CD4-positive, alpha-beta T cell treated with Interleukin-4 for 4 hours (primary cell): ENCODE data around the gene DNAJC30.
A peak's percentile ranks its signal among the peaks of the same experiment; 100 is the strongest.
"Not testable (repeated sequence)": the region's sequence is repeated elsewhere in the genome, so short reads cannot be mapped to it uniquely, and the experiment has no call there.

Experiments used
- DNase-seq: peaks from one replicate; pipeline ENCODE4 v3.0.0-alpha.2; 2020

DNAJC30 gene

DNA sequence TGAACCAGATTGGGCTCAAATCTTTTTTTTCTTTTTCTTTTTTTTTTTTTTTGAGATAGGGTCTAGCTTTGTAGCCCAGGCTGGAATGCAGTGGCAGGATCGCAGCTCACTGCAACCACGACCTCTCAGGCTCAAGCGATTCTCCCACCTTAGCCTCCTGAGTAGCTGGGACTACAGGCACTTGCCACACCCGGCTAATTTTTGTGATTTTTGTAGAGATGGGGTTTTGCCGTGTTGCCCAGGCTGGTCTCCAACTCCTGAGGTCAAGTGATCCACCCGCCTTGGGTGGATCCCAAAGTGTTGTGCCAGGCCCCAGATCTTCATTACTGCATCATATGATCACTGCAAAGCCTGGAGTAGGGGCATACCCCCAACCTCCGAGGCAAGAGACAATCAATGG, 2.8 kb downstream of the DNAJC30 start:
- DNase-seq: no peak

DNA sequence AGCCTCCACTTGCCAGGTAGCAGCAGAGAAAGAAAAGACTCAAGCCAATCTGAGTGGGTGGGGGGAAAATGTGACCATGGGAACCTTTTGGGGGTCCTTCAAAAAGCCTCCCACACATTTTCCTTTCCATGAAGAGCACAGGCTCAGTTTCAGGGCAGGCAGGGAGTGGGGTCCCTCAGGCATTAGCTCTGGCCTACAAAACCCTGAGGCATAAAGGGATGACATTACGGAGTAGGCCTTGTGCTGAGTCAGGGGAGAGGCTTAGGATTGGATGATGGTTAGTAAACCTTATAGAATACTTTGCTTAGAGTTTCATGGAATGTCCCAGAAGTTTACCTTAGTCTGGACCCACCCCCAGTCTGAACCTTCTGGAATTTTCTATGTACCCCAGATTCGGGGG, 3.5 kb downstream of the DNAJC30 start:
- no peak for DNase-seq

DNA sequence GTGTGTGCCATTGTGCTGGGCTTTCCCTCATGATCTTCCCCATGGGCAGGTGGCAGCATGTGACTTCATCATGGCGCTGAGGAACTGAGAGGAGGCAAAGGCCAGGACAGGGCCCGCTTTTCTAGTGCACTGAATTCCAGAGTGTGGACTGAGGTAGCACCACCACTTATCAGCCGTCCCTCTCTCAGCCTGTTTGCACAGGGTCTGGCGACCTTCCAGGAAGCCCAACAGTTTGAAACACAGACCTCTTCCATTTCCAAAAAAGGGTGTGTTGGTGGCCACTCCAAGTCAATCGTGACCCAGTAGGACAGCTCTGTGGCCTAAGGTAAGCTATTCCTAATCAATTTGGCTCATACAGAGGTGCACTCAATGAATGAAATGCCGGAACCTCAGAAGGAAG, 4.4 kb downstream of the DNAJC30 start:
- no peak for DNase-seq

DNA sequence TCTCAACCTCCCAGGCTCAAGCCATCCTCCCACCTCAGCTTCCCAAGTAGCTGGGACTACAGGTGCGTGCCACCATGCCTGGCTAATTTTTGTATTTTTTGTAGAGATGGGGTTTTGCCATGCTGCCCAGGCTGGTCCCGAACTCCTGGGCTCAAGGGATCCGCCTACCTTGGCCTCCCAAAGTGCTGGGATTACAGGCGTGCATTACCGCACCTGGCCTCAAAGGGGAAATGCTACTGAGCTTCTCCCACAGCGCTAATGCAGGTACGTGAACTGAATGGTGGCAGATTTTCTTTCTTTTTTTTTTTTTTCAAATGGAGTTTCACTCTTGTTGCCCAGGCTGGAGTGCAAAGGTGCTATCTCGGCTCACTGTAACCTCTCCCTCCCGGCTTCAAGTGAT, 7.2 kb downstream of the DNAJC30 start:
- not testable (repeated sequence) for DNase-seq

DNA sequence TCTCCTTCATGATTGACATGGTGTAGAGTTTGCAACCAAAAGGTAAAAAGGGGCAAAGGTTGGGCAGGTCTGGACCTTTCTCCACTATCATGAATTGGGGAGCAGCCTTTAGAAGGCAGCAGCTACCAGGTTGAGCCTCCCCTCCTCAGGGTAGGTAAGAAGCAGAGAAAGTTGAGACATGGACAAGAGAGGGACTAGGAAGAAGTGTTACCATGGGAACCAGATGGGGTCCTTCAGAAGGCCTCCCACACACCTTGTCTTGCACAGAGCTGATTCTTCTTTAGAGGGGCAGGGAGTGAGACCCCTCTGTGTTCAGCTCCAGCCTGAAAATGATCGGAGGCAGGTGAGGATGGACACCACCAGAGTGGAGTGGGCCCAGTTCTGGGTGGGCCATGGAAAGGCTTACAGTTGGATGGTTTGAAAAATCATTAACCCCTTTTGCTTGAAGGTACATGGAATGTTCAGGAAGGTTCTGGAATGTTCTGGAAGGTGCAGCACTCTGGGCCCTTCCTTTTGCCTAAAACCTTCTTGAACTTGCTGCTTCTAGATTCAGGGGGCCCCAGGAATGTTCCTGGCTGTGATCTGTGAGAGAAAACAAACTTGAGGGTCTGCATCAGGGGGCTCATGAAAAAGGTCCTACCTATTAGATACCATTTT, 8.7 kb downstream of the DNAJC30 start:
- DNase-seq: no peak

DNA sequence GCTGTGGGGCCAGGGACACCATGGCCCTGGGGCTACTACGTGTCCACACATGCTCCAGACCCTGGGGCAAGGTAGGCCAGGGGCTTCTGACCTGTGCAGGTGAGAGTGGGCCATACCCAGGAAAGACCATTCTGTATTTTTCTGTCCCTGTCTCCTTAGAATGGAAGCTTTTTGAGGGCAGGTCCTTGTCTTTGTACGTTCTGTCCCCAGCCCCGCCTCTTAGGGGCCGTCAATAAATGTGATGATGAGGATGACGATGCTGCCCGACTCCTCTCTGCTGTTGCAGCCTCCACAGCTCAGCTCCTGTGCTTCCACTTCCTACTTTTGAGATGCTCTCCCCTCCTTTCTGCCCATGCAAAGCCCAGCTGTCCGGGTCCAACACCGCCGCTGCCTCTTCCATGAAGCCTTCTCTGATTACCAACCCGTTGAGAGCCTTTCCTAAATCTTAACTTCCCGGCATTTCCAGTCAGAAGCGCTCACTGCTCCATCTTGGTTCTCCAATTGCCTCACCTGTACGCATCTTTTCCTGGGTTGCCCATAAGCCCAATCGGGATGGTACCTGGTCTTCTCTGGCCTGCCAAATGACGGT, 11.3 kb downstream of the DNAJC30 start:
- DNase-seq: no peak

DNA sequence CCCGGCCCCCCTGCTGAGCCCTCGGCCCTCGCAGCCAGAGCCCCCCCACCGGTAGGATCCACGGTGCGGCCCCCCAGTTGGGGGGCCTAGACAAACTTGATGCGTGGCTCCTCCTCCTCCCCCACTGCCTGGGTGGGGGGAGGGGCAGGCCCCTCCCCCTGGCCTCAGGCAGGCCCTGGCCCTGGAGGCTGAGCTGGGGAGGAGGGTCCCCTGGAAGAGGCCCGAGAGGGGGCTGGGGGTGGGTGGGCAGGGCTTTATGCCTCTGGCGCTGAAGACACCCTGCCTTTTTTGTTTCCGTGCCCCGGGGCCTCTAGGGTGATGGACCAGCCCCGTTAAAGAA, 12.0 kb downstream of the DNAJC30 start:
- no peak for DNase-seq

DNA sequence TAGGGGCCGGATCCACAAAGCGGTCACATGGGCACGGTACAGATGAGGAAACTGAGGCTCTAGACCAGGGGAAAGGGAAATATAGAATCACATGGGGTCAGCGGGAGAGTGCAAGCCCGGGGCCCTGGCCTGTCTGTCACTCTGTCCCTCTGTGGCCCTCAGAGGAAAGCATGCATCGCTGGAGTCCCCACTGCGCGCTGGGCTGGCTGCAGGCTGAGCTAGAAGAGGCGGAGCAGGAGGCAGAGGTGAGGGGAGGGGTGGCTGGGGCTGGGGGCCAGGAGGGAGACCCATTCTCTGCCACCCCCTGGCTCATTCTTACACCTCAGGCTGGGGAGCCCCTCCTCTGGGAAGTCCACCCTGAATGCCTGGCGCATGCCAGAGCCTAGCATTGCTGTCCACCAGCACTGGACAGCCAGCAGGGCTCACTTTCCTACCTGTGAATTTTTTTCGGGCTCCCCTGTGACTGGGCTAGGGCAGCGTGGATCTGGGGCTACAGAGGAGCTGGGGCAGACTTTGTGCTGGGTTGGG, 13.3 kb downstream of the DNAJC30 start:
- DNase-seq: no peak

DNA sequence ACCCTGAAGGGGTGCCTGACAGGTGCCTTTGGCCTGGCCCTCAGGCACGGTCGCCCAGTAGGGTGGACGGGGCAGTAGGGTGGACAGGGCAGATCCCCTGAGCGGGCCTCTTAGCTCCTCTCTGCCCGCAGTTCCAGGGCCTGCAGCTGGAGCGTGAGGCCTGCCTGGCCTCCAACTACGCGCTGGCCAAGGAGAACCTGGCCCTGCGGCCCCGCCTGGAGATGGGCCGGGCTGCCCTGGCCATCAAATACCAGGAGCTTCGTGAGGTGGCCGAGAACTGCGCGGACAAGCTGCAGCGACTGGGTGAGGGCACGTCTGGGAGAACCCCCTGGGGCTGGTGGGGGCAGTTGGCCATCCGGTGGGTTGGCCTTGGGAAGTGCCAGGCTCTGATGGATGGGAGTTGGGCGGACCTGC, 14.0 kb downstream of the DNAJC30 start:
- no peak for DNase-seq

DNA sequence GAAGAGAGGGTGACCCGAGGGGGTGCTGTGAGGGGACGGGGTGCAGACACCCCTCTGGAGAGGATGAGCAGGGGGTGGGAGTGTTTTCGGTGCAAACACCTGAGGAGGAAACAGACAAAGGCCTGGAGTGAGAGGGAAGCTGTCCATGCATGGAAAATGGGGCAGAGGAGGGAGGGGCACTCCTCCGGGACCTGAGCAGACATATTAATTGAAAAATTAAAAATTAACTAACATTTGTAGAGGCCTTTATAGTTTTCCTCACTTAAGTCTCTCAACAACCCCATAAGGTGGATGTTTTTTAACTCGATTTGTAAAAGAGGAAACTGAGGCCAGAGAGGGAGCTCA, 14.4 kb downstream of the DNAJC30 start:
- no peak for DNase-seq

DNA sequence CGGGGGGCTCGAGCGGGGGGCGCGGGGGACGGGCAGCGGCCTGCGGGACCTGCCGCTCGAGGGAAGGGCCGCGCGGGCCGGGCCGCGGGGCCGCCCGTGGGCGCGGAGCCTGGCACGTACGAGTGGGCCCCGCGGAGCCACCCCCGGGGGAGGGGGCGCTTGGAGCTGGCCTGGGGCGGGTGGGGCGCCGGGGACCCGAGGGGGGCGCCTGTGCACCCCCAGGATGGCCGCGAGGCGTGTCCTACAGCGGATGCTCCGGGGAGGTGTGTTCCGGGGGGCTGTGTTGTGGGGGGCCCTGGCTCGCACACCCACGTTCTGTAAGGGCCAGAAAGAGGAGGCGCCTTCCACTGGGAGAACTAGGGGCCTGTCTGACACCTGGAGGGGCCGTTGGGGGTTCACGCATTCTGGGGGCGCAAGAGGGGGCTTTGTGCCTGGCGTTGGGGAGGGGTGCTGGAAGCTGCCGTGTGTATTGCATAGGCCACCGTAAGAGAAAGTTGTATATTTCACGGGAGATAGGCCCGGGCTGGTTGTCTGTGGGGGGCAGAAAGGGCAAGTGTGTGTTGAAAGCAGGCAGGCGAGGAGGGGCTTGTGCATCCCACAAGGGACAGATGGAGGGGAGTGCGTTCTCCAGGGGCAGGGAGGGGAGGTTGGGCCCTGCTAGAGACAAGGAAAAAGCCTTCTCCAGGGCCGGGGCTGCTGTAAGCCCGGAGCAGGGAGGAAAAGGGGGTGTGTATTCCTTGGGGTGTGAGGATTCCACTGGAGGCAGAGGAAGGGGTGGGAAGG, 15.0 kb downstream of the DNAJC30 start:
- DNase-seq: no peak

DNA sequence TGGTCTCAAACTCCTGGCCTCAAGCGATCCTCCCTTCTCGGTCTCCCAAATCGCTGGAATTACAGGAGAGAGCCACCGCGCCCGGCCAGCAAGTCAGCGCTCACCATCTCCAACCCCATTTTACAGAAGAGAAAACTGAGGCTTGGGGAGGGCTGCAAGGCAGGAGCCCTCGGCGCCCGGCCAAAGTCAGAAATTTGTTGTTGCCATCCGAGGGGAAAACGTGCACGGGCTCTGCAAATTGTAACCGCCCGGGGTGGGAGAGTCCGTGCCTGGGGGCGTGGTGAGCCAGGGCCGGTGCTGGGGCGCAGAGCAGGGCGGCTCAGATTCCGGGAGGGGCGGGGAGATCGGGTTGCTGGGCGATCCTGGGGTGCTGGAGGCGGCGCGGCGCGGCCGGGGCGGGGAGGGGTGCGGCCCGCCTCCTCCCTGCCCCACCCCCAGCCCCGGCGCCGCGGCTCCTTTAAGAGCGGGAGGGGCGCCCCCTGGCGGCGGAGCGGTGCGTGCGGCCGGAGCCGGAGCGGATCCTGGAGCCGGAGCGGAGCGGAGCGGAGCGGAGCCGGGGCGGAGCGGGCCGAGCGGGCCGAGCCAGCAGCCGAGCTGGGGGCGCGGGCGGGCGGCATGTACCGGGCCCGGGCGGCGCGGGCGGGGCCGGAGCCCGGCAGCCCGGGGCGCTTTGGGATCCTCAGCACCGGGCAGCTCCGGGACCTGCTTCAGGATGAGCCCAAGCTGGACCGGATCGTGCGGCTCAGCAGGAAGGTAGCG, 15.7 kb downstream of the DNAJC30 start, which contains the start of gene VPS37D:
VPS37D (plus strand) TSS at position 488 of the 759 bp plus-strand sequence; CDS start at position 616, 128 bp downstream.
- DNase-seq: peak; percentile 89

DNA sequence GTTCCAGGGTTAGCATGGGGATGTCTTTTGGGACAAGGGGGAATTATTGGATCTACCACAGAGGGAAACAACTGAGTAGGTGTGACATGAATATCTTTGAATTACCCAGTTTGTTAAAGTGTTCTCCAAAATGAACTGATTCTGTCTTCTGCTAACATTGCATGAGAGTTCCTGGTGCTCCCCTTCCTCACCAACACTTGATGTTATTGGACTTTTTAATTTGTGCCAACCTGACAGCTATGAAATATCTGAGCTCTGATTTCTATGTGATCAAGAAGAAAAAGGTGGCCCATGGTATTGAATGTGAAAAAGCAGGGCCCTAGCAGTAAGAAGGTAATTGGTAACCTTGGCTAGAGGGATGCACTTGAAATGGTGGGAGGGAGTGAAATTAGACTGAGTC, 20.2 kb downstream of the DNAJC30 start:
- no peak for DNase-seq

DNA sequence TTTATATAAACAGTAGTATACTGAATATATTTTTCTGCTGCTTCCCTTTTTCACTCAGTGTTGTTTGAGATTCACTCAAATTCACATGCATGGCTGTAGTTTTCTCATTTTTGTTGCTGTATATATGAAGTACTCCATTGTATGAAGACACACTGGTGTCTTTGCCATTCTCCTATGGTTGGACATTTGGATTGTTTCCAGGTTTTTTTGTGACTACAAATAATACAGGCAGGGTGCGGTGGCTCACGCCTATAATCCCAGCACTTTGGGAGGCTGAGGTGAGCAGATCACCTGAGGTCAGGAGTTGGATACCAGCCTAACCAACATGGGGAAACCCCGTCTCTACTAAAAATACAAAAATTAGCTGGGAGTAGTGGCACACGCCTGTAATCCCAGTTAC, 22.7 kb downstream of the DNAJC30 start:
- DNase-seq: not testable (repeated sequence)

DNA sequence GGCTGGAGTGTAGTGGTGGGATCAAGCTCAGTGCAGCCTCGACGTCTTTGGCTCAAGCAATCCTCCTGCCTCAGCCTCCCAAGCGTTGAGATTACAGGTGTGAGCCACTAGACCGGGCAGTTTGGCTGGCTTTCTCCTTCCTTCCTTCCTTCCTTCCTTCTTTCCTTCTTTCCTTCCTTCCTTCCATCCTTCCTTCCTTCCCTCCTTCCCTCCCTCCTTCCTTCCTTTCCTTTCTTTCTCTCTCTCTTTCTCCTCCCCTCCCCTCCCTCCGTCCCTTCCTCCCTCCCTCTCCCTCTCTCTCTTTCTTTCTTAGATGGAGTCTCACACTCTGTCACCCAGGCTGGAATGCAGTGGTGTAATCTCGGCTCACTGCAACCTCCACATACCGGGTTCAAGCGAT, 23.3 kb downstream of the DNAJC30 start:
- no peak for DNase-seq

DNA sequence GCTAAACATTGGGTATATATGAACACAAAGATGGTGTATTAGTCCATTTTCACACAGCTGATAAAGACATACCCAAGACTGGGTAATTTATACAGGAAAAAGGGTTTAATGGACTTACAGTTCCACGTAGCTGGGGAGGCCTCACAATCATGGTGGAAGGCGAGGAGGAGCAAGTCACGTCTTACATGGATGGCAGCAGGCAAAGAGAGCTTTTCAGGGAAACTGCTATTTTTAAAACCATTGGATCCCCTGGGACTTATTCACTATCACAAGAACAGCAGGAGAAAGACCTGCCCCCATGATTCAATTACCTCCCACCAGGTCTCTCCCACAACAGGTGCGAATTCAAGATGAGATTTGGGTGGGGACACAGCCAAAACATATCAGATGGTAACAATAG, 27.9 kb downstream of the DNAJC30 start:
- not testable (repeated sequence) for DNase-seq

DNA sequence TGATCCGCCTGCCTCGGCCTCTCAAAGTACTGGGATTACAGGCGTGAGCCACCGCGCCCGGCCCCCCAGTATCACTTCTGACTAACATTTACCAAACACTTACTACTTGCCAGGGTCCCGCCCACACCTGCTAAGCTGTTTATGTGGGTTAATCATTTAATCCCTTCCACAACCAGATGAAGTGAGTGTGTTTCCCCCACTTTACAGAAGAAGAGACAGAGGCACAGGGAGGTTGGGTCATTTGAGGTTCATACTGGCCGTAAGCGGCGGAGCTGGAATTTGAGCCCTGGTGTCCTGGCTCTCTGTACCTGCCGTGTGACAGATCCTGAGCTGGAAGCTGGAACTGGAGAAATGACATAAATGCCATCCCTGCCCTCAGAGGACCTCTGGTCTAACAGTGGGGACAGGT, 30.7 kb downstream of the DNAJC30 start:
- DNase-seq: no peak

DNA sequence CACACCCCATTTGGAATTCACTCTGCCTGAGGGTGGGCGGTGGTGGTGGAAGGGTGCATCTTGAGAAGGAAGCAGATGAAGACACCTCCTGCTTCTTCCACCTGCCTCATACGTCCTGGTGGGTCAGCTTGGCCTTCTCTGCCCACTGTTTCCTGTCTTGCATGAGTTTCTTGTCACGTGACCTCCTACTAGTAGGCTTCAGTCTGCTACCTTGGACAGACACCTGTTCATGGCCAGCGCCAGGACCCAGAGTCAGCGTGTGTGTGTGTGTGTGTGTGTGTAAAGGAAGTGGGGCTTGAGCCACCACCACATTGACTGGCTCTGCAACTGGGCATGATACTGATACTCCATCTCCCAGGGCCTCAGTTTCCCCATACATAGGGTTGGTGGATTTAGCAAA, 32.7 kb downstream of the DNAJC30 start:
- no peak for DNase-seq

DNA sequence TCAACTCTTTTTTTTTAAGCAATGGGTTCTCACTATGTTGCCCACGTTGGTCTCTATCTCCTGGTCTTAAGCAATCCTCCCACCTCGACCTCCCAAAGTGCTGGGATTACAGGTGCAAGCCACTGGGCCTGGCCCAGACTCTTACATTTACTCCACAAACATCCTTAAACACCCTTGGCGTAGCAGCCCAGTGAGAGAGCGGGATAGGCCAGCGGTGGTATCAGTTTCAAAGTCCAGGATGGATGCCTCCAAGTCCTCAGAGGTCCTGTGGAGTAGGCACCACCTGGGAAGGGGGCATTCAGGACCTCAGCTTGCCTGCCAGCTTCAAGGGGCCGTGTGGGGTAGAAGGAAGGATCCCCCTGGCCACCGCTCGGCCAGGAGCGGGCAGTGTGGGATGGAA, 33.7 kb downstream of the DNAJC30 start:
- DNase-seq: no peak

DNA sequence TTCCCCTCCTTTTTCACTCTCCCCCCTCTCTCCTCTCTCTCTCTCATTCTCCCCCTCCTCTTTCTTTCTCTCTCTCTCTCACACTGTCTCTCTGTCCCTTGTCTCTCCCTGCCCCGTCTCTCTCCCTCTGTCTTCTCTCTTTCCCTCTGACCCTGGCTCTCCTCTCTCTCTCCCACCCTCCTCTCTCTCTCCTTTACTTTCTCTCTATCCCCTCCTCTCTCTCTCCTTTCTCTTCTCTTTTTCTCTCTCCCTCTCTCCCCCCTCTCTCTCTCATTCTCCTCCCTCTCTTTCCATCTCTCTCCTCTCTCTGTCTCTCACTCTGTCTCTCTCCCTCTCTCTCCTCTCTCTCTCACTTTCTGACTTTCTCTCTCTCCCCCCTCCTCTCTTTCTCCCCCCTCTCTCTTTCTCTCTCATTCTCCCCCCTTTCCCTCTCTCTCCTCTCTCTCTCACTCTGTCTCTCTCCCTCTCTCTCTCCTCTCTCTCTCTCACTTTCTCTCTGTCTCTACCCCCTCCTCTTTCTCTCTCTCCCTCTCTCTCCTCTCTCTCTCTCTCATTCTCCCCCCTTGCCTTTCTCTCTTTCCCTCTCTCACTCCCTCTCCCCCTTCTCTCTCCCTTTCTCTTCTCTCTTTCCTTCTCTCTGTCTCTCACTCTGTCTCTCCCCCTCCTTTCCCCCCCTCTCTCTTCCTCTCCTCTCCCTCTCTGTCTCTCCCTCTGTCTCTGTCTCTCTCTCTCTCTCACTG, 34.5 kb downstream of the DNAJC30 start:
- no peak for DNase-seq

DNA sequence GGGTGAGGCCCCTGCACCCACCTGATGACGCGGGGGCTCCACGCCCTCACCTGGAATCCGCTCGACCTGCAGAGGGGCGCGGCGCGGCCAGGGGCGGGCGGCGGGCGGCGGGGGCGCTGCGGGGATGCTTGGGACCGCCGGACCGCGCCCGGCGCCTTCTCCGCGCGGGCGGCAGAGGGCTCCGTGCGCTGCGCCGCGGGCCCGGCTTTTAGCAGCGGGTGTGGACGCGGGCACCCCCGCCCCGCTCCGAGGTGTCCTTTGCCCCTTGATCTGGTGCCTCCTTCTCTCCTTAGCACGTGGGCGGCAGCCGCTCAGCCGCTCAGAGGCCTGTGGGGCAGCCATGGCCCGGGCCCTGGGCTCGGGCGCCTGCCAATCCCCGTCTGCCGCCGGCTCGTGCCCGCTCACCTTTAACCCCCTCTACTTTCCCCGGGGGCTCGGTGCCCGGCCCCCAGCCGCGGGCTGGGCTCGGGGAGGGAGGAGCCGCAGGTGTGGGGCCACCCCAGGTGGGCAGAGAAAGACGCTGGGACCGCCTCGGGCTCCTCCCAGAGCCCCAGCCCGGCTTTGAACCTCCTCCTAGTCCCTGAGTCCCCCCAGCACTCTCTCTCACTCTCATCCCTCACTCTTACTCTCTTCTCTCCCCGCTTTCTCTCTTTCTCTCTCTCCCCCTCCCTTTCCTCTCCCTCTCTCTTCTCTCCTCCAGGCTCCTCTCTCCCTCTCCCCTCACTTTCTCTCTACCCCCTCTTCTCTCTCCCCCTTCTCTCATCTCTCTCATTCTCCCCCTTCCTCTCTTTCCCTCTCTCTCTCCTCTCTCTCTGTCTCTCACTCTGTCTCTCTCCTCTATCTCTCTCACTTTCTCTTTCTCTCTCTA, 35.3 kb downstream of the DNAJC30 start:
- DNase-seq: peak; percentile 8
